Uterus (tissue), 2 donors: ENCODE measurements around the gene MFSD12.

Source experiments
- POLR2A ChIP-seq, 2 donors: fragments of 450-650 bp; IDR thresholded peaks; one replicate each; pipeline ENCODE4 v1.6.1; 2016; ENCODE audit warnings: antibody characterized with exemption in 2 of 2, mild to moderate bottlenecking in 1 of 2, moderate library complexity in 1 of 2
- TF ChIP-seq, protein P1 (sequence below), 4 experiments: fragments of 200-600 bp in 2 of 4; fragments of 450-650 bp in 2 of 4; sonication (generic) in 2 of 4; IDR thresholded peaks; one replicate each; pipeline ENCODE4 v1.5.1; 2016 to 2019; ENCODE audit warnings: antibody characterized with exemption in 4 of 4, mild to moderate bottlenecking in 2 of 4, moderate library complexity in 1 of 4

DNA sequence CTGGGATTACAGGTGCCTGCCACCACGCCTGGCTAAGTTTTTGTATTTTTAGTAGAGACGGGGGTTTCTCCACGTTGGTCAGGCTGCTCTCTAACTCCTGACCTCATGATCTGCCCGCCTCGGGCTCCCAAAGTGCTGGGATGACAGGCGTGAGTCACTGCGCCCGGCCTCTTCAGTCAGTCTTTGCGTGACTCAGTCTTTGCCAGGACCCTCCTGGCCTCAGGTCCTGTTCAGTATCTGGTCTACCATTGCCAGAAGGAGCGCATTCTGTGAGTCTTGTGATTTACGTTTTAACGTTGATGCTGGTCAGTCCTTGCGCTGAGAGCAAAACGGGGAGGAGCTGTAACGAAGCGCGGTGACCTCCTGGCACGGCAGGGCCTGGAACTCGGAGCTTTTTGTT is 7.8 kb upstream of the MFSD12 start:
- TF ChIP-seq POLR2A (IDR thresholded peaks at IDR 0.05) = no peak
- TF ChIP-seq, protein P1, sequence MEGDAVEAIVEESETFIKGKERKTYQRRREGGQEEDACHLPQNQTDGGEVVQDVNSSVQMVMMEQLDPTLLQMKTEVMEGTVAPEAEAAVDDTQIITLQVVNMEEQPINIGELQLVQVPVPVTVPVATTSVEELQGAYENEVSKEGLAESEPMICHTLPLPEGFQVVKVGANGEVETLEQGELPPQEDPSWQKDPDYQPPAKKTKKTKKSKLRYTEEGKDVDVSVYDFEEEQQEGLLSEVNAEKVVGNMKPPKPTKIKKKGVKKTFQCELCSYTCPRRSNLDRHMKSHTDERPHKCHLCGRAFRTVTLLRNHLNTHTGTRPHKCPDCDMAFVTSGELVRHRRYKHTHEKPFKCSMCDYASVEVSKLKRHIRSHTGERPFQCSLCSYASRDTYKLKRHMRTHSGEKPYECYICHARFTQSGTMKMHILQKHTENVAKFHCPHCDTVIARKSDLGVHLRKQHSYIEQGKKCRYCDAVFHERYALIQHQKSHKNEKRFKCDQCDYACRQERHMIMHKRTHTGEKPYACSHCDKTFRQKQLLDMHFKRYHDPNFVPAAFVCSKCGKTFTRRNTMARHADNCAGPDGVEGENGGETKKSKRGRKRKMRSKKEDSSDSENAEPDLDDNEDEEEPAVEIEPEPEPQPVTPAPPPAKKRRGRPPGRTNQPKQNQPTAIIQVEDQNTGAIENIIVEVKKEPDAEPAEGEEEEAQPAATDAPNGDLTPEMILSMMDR (IDR thresholded peaks at IDR 0.05) = no peak
